SU-DHL-6 (cell line): Measurements from ENCODE around the gene SORCS2.
"Not testable (repeated sequence)": the region's sequence is repeated elsewhere in the genome, so short reads cannot be mapped to it uniquely, and the experiment has no call there.

ENCODE experiments used
- H2AFZ ChIP-seq: fragments of 200-600 bp; sonication (generic); 2 replicates; pipeline ENCODE4 v1.6.1; 2014; ENCODE audit warnings: low read depth, mild to moderate bottlenecking, moderate library complexity, mixed read lengths, antibody characterized with exemption, low read length; ENCODE audit not compliant: severe bottlenecking
- H3F3A ChIP-seq: fragments of 200-600 bp; shearing (Covaris generic); 2 replicates; pipeline ENCODE4 v1.6.0; 2016; ENCODE audit warnings: antibody characterized with exemption, mild to moderate bottlenecking; ENCODE audit not compliant: insufficient read depth
- H3K27ac ChIP-seq: fragments of 200-600 bp; sonication (generic); 2 replicates; pipeline ENCODE4 v1.5.1; 2016; ENCODE audit warnings: low read depth, mild to moderate bottlenecking, low read length, moderate library complexity, mixed read lengths
- H3K27me3 ChIP-seq: fragments of 200-600 bp; sonication (generic), shearing (Covaris generic); 2 replicates; pipeline ENCODE4 v1.6.0; 2014; ENCODE audit warnings: mild to moderate bottlenecking, low read length
- H3K36me3 ChIP-seq: fragments of 200-600 bp; sonication (generic); 2 replicates; pipeline ENCODE4 v1.6.1; 2014; ENCODE audit warnings: mild to moderate bottlenecking, low read length, mixed read lengths
- H3K4me2 ChIP-seq: fragments of 300-600, 200-600 bp; shearing (Covaris generic), sonication (generic); 2 replicates; pipeline ENCODE4 v1.6.0; 2014; ENCODE audit warnings: low read length, low read depth, mild to moderate bottlenecking; ENCODE audit not compliant: poor library complexity, severe bottlenecking
- H3K4me3 ChIP-seq: fragments of 200-600 bp; sonication (generic); 2 replicates; pipeline ENCODE4 v1.5.1; 2014; ENCODE audit warnings: antibody characterized with exemption, low read length, mild to moderate bottlenecking, mixed read lengths; ENCODE audit not compliant: insufficient read depth, poor library complexity, severe bottlenecking
- H3K79me2 ChIP-seq: fragments of 200-600 bp; sonication (generic); 2 replicates; pipeline ENCODE4 v1.6.1; 2014; ENCODE audit warnings: mild to moderate bottlenecking, low read length, moderate library complexity; ENCODE audit not compliant: insufficient read depth
- H3K9ac ChIP-seq: fragments of 200-600 bp; sonication (generic); 2 replicates; pipeline ENCODE4 v1.7.0; 2014; ENCODE audit warnings: mild to moderate bottlenecking, low read length
- H3K9me2 ChIP-seq: fragments of 200-600 bp; sonication (generic); replicated peaks from 2 replicates; pipeline ENCODE4 v1.6.1; 2014; ENCODE audit warnings: low read length; ENCODE audit not compliant: insufficient read depth
- H3K9me3 ChIP-seq: fragments of 200-600 bp; sonication (generic); 2 replicates; pipeline ENCODE4 v1.6.1; 2014; ENCODE audit warnings: low read length, mixed read lengths; ENCODE audit not compliant: insufficient read depth
- H4K20me1 ChIP-seq: fragments of 200-600 bp; sonication (generic); 2 replicates; pipeline ENCODE4 v1.6.1; 2014; ENCODE audit warnings: low read depth, mild to moderate bottlenecking, antibody characterized with exemption, low read length, moderate library complexity, mixed read lengths
- CTCF ChIP-seq: fragments of 200-600 bp; sonication (generic); IDR thresholded peaks from one replicate; pipeline ENCODE4 v1.5.1; 2017; ENCODE audit warnings: antibody characterized with exemption, mild to moderate bottlenecking, low read length, moderate library complexity; ENCODE audit not compliant: insufficient read depth, poor library complexity, severe bottlenecking
- EZH2phosphoT487 ChIP-seq: fragments of 200-600 bp; sonication (generic), shearing (Covaris generic); conservative IDR thresholded peaks from 2 replicates; pipeline ENCODE4 v1.6.1; 2018; ENCODE audit warnings: mild to moderate bottlenecking, antibody characterized with exemption, low read length, moderate library complexity, mixed read lengths

The SORCS2 gene

DNA sequence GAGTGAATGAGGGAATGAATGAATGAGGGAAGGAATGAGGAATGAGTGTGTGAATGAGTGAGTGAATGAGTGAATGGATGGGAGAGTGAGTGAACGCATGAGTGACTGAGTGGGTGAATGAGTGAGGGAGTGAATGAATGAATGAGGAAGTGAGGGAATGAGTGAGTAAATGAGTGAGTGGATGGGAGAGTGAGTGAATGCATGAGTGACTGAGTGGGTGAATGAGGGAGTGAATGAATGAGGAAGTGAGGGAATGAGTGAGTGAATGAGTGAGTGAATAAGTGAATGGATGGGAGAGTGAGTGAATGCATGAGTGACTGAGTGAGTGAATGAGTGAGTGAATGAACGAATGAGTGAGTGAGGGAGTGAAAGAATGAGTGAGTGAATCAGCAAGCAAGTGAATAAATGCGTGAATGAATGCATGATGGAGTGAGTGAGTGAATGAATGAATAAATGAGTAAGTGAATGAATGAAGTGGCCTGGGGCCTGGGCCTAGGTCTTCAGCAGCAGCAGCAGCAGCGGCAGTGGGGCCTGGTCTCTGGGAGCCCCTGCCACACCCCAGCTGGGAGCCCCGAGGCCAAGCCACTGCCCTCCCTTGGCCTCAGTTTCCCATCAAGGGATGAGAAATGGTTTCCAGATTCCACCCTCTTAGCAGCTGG is 258.6 kb downstream of the SORCS2 start:
- no peak overlapping the region for H3K27ac ChIP-seq
- no peaks in the 10 kb centered on the region for H3K27me3 ChIP-seq
- no peaks in the 10 kb centered on the region for H3K9me3 ChIP-seq
- H3F3A ChIP-seq: no peaks in the 10 kb centered on the region
- H3K4me3 ChIP-seq: no peak overlapping the region
- H3K4me2 ChIP-seq: no peak overlapping the region
- TF ChIP-seq CTCF (no peak), EZH2phosphoT487 (no peak)
- no peaks in the 10 kb centered on the region for H4K20me1 ChIP-seq
- no peak overlapping the region for H3K9ac ChIP-seq
- no peaks in the 10 kb centered on the region for H3K36me3 ChIP-seq
- H3K79me2 ChIP-seq: no peaks in the 10 kb centered on the region
- H2AFZ ChIP-seq: no peak overlapping the region
- no peaks in the 10 kb centered on the region for H3K9me2 ChIP-seq

GRCh38 chr4:7451434-7451789 is 259.1 kb downstream of the SORCS2 start:
- Histone ChIP-seq H4K20me1 (no peaks in the 10 kb centered on the region), H3K9me3 (no peaks in the 10 kb centered on the region), H3K36me3 (no peaks in the 10 kb centered on the region), H3F3A (no peaks in the 10 kb centered on the region), H3K9me2 (no peaks in the 10 kb centered on the region), H2AFZ (no peak overlapping the region), H3K4me3 (no peak overlapping the region), H3K79me2 (no peaks in the 10 kb centered on the region), H3K4me2 (no peak overlapping the region), H3K9ac (no peak overlapping the region), H3K27me3 (no peaks in the 10 kb centered on the region), H3K27ac (no peak overlapping the region)
- TF ChIP-seq CTCF (no peak), EZH2phosphoT487 (no peak)

DNA sequence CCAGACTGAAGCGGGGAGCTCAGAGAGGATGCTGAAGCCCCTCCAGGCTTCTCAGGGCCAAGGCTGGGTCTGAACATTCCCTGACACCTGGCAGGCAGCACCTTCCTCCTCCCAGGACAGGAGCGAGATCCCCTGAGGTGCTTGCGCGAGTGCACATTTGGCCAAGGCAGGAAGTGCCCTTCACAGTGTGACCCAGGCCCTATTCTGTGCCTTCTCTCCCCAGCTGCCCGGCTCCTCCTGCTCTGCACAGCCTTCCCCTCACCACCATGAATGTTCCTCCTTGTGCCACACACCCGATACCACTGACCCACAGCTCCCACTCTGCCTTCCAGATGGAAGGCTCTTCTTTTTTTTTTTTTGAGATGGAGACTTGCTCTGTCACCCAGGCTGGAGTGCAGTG is 259.5 kb downstream of the SORCS2 start:
- no peaks in the 10 kb centered on the region for H3K79me2 ChIP-seq
- no peak overlapping the region for H3K27ac ChIP-seq
- H4K20me1 ChIP-seq: no peaks in the 10 kb centered on the region
- no peak overlapping the region for H3K4me2 ChIP-seq
- H3K36me3 ChIP-seq: no peaks in the 10 kb centered on the region
- no peak overlapping the region for H3K9ac ChIP-seq
- no peak overlapping the region for H2AFZ ChIP-seq
- TF ChIP-seq EZH2phosphoT487: no peak
- TF ChIP-seq CTCF: no peak
- no peaks in the 10 kb centered on the region for H3F3A ChIP-seq
- H3K27me3 ChIP-seq: no peaks in the 10 kb centered on the region
- H3K9me2 ChIP-seq: no peaks in the 10 kb centered on the region
- H3K4me3 ChIP-seq: no peak overlapping the region
- no peaks in the 10 kb centered on the region for H3K9me3 ChIP-seq

- not testable (repeated sequence) for H3K27me3 ChIP-seq, H3K4me3 ChIP-seq, H3K9ac ChIP-seq, H3K36me3 ChIP-seq, H3F3A ChIP-seq, H4K20me1 ChIP-seq, H3K4me2 ChIP-seq, H3K79me2 ChIP-seq, H3K9me2 ChIP-seq, H2AFZ ChIP-seq, H3K27ac ChIP-seq, H3K9me3 ChIP-seq
Measured at GRCh38 chr4:7452802-7453201, 260.5 kb downstream of the SORCS2 start.
